ENCODE measurements around the gene FAM168A.

Gene FAM168A

DNA sequence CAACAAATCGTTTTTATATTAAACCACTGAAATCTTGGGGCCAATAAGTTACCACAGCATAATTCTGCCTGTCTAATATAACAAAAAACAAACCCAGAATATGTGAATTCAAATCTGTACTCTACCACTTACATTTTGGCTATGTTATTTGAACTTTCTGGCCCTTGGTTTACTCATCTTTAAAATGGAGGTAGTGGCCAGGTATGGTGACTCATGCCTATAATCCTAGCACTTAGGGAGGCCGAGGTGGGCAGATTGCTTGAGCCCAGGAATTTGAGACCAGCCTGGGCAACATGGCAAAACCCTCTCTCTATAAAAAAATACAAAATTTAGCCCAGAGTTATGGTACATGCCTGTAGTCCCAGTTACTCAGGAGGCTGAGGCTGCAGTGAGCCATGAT, 84.2 kb downstream of the FAM168A start:
- DNase-seq (no peak), ATAC-seq (replicated peaks) (no peak)
- no peak overlapping the region for H3K27ac Mint-ChIP-seq
- no peaks in the 10 kb centered on the region for H3K36me3 Mint-ChIP-seq (ENCODE audit: insufficient read depth)
- H3K4me3 Mint-ChIP-seq: no peak overlapping the region
- H3K27me3 Mint-ChIP-seq: no peaks in the 10 kb centered on the region
- H3K9me3 Mint-ChIP-seq: no peaks in the 10 kb centered on the region
- H3K4me1 Mint-ChIP-seq (ENCODE audit: low read depth in 2 of 2): peaks cover 4 to 17% of the 10 kb centered on the region in 2 donors

DNA sequence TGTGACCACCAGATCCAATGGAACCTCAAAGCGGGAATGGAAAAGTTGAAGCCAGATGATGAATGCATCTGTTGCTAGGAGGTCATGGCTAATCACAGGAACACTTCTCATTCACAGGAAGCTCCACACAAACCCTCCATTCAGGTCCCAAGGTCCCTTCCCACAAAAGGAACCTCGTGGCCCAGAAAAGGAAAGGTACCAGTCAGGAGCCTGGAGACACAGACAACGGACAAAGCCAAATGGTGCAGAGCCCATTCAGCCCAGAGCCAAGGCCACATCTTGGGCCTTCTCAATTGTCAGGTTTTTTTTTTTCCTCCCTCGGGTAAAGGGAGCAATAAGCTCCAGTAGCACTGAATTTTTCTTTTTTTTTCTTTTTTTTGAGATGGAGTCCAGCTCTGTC, 87.0 kb downstream of the FAM168A start:
- Mint-ChIP-seq H3K4me1 (ENCODE audit: low read depth in 2 of 2) (peaks cover 10 to 22% of the 10 kb centered on the region in 2 donors), H3K9me3 (no peaks in the 10 kb centered on the region), H3K27ac (no peak overlapping the region), H3K27me3 (no peaks in the 10 kb centered on the region), H3K36me3 (ENCODE audit: insufficient read depth) (no peaks in the 10 kb centered on the region), H3K4me3 (no peak overlapping the region)
- ATAC-seq (replicated peaks) (no peak), DNase-seq (no peak)

GRCh38 chr11:73510106-73510505, 87.8 kb downstream of the FAM168A start:
- Mint-ChIP-seq H3K27me3 (no peaks in the 10 kb centered on the region), H3K4me3 (no peak overlapping the region), H3K27ac (no peak overlapping the region), H3K4me1 (ENCODE audit: low read depth in 2 of 2) (peaks cover 11 to 23% of the 10 kb centered on the region in 2 donors), H3K36me3 (ENCODE audit: insufficient read depth) (no peaks in the 10 kb centered on the region), H3K9me3 (no peaks in the 10 kb centered on the region)
- no peak for ATAC-seq (replicated peaks)
- no peak for DNase-seq

DNA sequence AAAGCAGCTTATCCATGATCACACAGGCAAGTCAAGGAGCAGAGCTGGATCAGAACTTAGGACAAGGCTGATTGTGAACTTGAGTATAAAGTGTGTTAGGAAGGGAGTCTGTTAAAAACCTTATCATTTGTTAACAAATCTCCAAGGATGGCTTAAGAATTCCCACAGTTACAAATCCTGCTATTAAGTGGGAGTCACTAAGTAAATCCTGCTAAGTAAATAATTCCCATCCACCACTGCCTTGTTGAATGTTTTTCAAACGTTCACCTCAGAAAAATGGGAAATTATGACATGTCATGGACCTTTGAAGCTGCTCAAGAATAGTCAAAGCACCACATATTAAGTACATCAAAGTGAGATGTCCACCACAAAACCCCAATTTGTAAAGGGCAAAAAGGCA, 88.7 kb downstream of the FAM168A start:
- Mint-ChIP-seq H3K27ac (no peak overlapping the region), H3K4me3 (no peak overlapping the region), H3K4me1 (ENCODE audit: low read depth in 2 of 2) (peaks cover 9 to 19% of the 10 kb centered on the region in 2 donors), H3K36me3 (ENCODE audit: insufficient read depth) (no peaks in the 10 kb centered on the region), H3K27me3 (no peaks in the 10 kb centered on the region), H3K9me3 (no peaks in the 10 kb centered on the region)
- ATAC-seq (replicated peaks) (no peak), DNase-seq (no peak)

- no peaks in the 10 kb centered on the region for H3K36me3 Mint-ChIP-seq (ENCODE audit: insufficient read depth)
Observed at GRCh38 chr11:73508243-73509176, 89.4 kb downstream of the FAM168A start.

GRCh38 chr11:73507086-73507485, 90.8 kb downstream of the FAM168A start:
- Mint-ChIP-seq H3K36me3 (ENCODE audit: insufficient read depth) (no peaks in the 10 kb centered on the region), H3K9me3 (no peaks in the 10 kb centered on the region), H3K27me3 (no peaks in the 10 kb centered on the region), H3K4me1 (ENCODE audit: low read depth in 2 of 2) (peaks cover 16 to 38% of the 10 kb centered on the region in 2 donors), H3K4me3 (no peak overlapping the region), H3K27ac (no peak overlapping the region)
- no peak for ATAC-seq (replicated peaks)
- DNase-seq: no peak

More at GRCh38 chr11:73508243-73509176, 89.4 kb downstream of the FAM168A start:
- Mint-ChIP-seq H3K9me3 (no peaks in the 10 kb centered on the region), H3K4me1 (ENCODE audit: low read depth in 2 of 2) (peaks cover 9 to 24% of the 10 kb centered on the region in 2 donors), H3K4me3 (no peak overlapping the region), H3K27ac (no peak overlapping the region), H3K27me3 (no peaks in the 10 kb centered on the region)
- ATAC-seq (replicated peaks) (no peak), DNase-seq (no peak)

DNA sequence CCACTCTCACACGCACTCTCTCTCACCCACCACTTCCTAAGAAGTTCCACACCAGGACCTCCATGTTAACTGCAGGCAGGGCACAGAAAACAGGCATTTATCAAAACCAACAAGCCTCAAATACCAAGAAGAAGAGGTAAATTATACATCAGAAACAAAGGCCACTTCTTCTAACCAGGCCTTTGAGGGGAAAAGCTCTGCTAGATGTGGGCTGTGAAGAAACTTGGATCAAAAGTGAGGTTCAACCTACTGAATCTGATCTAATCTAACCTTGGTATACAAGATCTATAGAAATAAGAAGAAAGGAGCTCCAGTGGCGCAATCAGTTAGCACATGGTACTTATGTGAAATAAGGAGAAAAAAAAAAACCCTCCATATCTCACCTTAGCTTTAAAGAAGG, 91.9 kb downstream of the FAM168A start:
- no peak overlapping the region for H3K27ac Mint-ChIP-seq
- DNase-seq (no peak), ATAC-seq (replicated peaks) (no peak)
- no peak overlapping the region for H3K4me3 Mint-ChIP-seq
- no peaks in the 10 kb centered on the region for H3K36me3 Mint-ChIP-seq (ENCODE audit: insufficient read depth)
- H3K27me3 Mint-ChIP-seq: no peaks in the 10 kb centered on the region
- H3K9me3 Mint-ChIP-seq: no peaks in the 10 kb centered on the region
- peaks cover 22 to 43% of the 10 kb centered on the region in 2 donors for H3K4me1 Mint-ChIP-seq (ENCODE audit: low read depth in 2 of 2)

GRCh38 chr11:73498343-73498742, 99.6 kb downstream of the FAM168A start:
- H3K4me1 Mint-ChIP-seq (ENCODE audit: low read depth in 2 of 2): peaks cover 30 to 36% of the 10 kb centered on the region in 2 donors
- no peak overlapping the region for H3K27ac Mint-ChIP-seq
- ATAC-seq (replicated peaks) (no peak), DNase-seq (no peak)
- H3K4me3 Mint-ChIP-seq: no peak overlapping the region
- no peaks in the 10 kb centered on the region for H3K36me3 Mint-ChIP-seq (ENCODE audit: insufficient read depth)
- no peaks in the 10 kb centered on the region for H3K27me3 Mint-ChIP-seq
- no peaks in the 10 kb centered on the region for H3K9me3 Mint-ChIP-seq

DNA sequence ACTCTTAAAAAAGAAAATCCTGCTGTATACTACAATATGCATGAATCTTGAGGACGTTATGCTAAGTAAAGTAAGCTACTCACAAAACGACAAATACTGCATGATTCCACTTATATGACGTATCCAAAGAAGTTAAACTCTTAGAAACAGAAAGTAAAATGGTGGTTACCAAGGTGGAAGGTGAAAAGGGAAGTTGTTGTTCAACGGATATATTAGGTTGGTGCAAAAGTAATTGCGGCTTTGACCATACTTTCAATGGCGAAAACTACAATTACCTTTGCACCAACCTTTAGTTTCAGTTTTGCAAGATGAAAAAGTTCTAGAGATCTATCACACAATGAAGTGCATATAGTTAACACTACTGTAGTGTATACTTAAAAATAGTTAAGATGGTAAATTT, 101.8 kb downstream of the FAM168A start:
- Mint-ChIP-seq H3K4me3 (no peak overlapping the region), H3K36me3 (ENCODE audit: insufficient read depth) (no peaks in the 10 kb centered on the region), H3K4me1 (ENCODE audit: low read depth in 2 of 2) (peaks cover 23 to 24% of the 10 kb centered on the region in 2 donors), H3K9me3 (no peaks in the 10 kb centered on the region), H3K27me3 (no peaks in the 10 kb centered on the region), H3K27ac (no peak overlapping the region)
- no peak for DNase-seq
- no peak for ATAC-seq (replicated peaks)

DNA sequence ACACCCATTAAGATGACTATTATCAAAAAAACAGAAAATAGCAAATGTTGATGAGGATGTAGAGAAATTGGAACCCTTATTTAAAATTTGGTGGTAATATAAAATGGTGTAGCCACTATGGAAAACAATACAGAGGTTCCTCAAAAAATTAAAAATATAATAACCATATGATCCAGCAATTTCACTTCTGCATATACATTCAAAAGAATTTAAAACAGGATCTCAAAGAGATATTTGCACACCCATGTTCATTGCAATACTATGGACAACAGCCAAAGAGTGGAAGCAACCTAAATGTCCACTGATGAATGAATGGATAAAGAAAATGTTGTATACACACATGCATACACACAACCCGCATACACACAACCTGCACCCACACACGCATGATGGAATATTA, 102.2 kb downstream of the FAM168A start:
- H3K36me3 Mint-ChIP-seq (ENCODE audit: insufficient read depth): no peaks in the 10 kb centered on the region

DNA sequence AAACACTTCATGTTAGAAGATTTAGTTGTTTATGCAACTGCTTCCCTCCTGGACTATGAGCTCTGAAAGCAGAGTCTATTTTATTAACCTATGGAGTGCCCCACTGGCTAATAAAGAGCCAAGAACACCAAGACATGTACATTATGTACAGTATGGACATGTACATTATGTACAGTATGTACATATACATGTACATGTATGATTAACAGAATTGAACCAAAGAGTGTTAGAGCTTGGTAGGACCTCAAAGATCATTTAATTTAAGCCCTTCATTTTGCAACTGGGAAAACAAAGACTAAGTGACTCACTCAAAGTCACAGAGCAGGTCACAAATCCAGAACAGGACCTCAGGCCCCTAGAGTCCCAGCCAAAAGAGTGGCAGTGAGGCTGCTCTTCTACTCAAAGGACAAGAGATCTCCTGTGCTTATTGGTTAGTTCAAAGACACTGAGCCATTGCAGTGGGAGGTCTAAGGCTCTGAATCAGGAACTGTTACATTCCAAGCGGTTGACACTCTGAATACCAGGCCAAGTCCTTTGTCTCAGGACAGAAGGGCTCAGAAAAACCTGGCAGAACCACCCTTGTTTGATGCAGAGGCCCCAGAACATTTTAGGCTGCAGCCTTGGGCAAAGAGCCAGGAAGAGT, 103.8 kb downstream of the FAM168A start:
- Mint-ChIP-seq H3K4me1 (ENCODE audit: low read depth in 2 of 2) (peaks cover 8 to 15% of the 10 kb centered on the region in 2 donors), H3K36me3 (ENCODE audit: insufficient read depth) (no peaks in the 10 kb centered on the region), H3K4me3 (no peak overlapping the region), H3K27me3 (no peaks in the 10 kb centered on the region), H3K9me3 (no peaks in the 10 kb centered on the region), H3K27ac (no peak overlapping the region)
- no peak for ATAC-seq (replicated peaks)
- DNase-seq: no peak

More for the DNA sequence above, 102.2 kb downstream of the FAM168A start:
- no peak overlapping the region for H3K27ac Mint-ChIP-seq
- H3K27me3 Mint-ChIP-seq: no peaks in the 10 kb centered on the region
- no peak overlapping the region for H3K4me3 Mint-ChIP-seq
- ATAC-seq (replicated peaks): no peak
- no peak for DNase-seq
- H3K4me1 Mint-ChIP-seq (ENCODE audit: low read depth in 2 of 2): peaks cover 19 to 21% of the 10 kb centered on the region in 2 donors
- H3K9me3 Mint-ChIP-seq: no peaks in the 10 kb centered on the region

DNA sequence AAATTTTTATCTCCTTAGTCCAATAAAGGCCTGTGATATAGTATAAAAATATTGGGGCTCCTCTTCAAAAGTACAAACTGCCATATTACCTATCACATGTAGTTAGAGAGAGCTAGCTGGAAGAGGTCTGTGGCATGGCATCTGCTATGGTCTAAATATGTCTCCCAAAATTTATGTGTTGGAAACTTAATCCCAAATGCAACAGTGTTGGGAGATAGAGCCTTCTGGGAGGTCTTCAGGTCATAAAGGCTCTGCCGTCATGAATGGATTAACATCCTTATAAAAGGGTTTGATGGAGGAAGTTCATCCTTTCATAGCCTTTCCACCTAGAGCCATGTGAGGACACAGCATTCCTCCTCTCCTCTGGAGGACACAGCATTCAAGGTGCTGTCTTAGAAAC, 116.3 kb downstream of the FAM168A start:
- Mint-ChIP-seq H3K36me3 (ENCODE audit: insufficient read depth) (no peaks in the 10 kb centered on the region), H3K9me3 (peaks cover 2 to 5% of the 10 kb centered on the region in 2 donors), H3K4me3 (no peak overlapping the region), H3K4me1 (ENCODE audit: low read depth in 2 of 2) (peaks cover 3 to 7% of the 10 kb centered on the region in 2 donors), H3K27me3 (no peaks in the 10 kb centered on the region), H3K27ac (no peak overlapping the region)
- ATAC-seq (replicated peaks) (no peak), DNase-seq (no peak)

GRCh38 chr11:73480677-73481076, 117.2 kb downstream of the FAM168A start:
- ATAC-seq (replicated peaks) (no peak), DNase-seq (no peak)
- no peak overlapping the region for H3K27ac Mint-ChIP-seq

More at GRCh38 chr11:73480677-73481076, 117.2 kb downstream of the FAM168A start:
- peaks cover 3 to 7% of the 10 kb centered on the region in 2 donors for H3K4me1 Mint-ChIP-seq (ENCODE audit: low read depth in 2 of 2)
- H3K36me3 Mint-ChIP-seq (ENCODE audit: insufficient read depth): no peaks in the 10 kb centered on the region
- H3K4me3 Mint-ChIP-seq: no peak overlapping the region
- peaks cover 2 to 7% of the 10 kb centered on the region in 2 donors for H3K9me3 Mint-ChIP-seq
- no peaks in the 10 kb centered on the region for H3K27me3 Mint-ChIP-seq

All from effector memory CD8-positive, alpha-beta T cell (primary cell).